HG03095 (cell line): ENCODE measurements around the gene CNOT6.
"Not testable (repeated sequence)": the region's sequence is repeated elsewhere in the genome, so short reads cannot be mapped to it uniquely, and the experiment has no call there.

Experiments
- ATAC-seq: cut with Tn5 transposase; IDR thresholded peaks from one replicate; pipeline ENCODE4 v1.9.1; 2021; ENCODE audit warnings: moderate library complexity; ENCODE audit not compliant: unreplicated experiment

Gene CNOT6

DNA sequence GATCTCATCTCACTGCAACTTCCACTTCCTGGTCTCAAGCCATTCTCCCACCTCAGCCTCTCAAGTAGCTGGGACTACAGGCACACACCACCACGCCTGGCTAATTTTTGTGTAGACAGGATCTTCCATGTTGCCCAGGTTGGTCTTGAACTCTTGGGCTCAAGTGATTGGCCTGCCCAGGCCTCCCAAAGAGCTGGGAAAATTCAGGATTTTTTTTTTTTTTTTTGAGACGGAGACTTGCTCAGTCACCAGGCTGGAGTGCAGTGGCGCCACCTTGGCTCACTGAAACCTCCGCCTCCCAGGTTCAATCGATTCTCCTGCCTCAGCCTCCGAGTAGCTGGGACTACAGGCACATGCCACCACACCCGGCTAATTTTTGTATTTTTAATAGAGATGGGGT lies 21.8 kb downstream of the CNOT6 start:
- ATAC-seq, result not testable (repeated sequence)

DNA sequence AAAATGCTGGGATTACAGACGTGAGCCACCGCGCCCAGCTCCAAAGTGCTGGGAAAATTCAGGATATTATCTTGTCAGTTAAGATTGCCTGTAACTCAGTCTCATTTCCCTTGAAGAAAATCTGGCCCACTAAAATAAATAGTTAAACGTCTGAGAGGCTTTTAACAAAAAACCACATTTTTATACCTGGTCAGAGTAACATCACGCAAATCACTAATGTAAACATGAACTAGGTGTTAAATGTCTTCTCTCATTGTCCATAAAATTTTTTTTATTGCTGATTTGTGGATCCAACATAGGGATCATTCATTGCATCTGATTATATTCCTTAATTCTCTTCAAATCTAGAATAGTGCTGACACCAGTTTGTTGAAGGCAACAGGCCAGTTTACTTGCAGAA lies 22.3 kb downstream of the CNOT6 start:
- no peak for ATAC-seq

DNA sequence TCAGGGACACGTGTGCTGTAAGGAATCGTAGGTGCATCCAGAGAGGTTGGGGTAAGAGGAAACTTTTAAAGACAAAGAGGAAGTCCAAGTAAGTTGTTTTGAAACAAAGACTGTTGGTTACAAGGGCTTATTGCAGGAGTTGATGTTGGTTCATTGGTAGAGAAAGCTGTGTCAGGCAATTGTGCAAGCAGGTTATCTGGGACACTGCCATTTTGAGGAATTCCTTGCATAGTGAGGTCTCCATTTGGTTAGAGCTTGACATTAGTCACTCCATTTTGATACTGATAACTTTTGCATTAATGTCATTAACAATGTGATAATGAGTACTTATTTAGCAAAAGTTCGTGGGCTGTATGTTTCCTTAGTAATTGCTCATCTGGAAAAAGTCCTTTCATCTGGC lies 24.9 kb downstream of the CNOT6 start:
- ATAC-seq, result no peak

DNA sequence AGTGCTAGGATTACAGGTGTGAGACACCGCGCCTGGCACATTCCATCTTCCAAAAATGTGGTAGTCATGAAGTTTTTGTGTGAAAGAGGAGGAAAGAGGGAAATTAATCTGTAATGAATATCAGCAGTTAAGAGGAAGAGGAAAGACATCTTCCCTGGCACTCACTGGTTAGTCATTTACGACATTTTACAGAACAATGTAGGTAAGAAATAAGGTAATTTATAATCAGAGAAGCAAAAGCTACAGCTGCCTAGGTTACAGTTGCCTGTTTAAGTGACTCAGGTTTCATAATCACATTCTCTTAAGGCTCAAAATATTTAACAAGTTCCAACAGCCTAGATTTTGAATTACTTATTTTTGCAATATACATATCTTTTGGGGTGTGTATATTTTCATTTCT lies 26.9 kb downstream of the CNOT6 start:
- ATAC-seq, result no peak

DNA sequence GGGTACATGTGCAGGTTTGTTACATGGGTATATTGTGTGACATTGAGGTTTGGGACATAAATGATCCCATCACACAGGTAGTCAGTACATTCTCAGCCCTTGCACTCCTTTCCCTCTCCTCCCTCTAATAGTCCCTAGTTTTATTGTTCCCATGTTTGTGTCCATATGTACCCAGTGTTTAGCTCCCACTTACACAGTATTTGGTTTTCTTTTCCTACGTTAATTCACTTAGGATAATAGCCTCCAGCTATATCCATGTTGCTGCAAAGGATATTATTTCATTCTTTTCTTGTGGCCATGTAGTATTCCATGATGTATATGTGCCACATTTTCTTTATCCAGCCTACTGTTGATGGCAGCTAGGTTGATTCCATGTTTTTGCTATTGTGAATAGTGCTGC lies 27.4 kb downstream of the CNOT6 start:
- no peak for ATAC-seq

DNA sequence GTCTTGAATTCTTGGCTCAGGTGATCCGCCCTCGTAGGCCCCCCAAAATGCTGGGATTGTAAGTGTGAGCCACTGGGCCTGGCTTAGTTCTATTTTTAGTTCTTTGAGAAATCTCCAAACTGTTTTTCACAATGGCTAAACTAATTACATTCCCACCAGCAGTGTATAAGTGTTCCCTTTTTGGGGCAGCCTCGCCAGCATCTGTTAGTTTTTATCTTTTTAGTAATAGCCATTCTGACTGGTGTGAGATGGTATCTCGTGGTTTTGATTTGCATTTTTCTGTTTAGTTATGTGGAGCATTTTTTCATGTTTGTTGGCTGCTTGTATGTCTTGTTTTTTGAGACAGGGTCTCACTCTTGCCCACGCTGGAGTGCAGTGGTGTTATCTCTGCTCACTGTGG lies 28.2 kb downstream of the CNOT6 start:
- ATAC-seq, result no peak

DNA sequence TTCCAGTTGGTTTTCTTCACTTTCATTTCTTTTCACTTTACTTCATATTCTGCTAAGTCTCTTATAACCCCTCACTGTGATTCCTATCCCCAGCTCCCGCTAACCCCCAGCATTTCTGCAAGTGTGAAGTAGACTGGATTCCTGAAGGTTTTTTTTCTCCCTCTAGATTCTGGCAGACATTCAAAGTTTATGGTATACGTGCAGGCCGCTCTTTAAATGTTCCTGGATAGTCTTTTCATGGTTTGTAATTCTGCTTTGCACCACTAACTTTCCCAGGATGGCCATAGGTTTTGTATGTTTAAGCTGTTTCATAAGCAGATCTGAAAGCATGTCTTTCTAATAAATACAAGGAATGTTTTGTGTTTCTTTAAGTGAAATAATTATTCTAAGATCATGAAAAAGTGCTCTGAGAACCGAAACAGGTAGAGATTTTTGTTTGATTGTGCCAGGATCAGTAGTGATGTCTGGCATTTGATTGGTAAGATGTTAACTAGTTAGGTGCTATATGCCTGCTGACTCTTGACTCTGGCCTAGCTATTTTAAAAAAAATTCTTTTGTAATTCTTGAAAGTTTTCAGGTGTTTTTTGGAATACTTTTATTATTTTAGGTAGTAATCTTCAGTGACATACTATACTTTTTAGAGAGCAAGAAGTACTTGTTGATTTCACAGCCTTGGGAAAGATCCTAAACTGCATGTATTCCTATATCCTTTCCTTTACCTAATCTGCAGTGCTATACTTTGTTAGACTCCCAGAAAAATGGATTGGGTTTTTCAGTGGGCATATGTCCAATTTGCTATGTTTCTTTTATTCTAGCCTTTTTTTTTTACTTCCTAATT lies 29.7 kb downstream of the CNOT6 start:
- no peak for ATAC-seq

DNA sequence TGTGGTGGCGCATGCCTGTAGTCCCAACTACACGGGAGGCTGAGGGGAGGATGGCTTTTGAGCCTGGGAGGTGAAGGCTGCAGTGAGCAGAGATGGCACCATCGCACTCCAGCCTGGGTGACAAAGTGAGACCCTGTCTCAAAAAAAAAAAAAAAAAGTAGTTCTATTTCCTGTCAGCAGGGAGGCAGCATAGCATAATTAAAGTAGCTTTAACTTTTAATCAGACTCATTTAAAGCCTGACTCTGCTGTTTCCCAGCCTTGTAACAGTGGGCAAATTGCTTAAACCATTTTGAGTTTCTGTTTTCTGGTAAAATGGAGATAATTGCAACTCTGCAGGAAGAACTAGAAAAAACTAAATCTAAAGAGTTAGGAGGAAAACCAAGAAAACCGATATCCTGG lies 31.2 kb downstream of the CNOT6 start:
- ATAC-seq, result no peak

DNA sequence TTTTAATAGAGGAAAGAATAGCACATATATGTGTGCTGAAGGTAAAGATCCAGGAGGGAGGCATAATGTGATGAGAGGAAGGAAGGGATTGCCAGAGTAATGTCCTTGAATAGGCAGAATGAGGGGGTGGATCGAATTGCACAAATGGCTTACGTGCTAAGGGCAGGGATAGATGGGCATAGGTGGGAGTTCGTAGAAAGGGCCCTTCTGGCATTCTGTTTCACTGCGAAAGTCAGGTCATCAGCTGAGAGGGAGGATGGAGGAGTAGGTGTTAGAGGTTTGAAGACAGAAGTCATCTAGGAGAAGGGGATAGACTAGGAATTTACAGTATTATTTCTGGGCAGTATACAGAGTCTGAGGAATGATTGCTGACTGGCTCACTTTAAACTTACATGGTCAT lies 32.1 kb downstream of the CNOT6 start:
- ATAC-seq, result no peak

DNA sequence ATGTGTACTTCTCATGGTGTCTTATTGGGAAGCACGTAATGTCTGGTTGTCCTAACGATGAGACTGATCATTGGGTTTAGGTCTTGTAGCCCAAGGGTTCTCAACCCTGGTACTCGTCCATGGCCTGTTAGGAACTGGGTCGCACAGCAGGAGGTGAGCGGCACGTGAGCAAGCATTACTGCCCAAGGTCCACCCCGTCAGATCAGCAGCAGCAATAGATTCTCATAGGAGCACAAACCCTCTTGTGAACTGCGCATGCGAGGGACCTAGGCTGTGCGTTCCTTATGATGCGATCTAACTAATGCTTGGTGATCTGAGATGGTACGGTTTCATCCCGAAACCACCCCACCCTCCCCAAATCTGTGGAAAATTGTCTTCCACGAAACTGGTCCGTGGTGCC lies 33.5 kb downstream of the CNOT6 start:
- ATAC-seq, result no peak

DNA sequence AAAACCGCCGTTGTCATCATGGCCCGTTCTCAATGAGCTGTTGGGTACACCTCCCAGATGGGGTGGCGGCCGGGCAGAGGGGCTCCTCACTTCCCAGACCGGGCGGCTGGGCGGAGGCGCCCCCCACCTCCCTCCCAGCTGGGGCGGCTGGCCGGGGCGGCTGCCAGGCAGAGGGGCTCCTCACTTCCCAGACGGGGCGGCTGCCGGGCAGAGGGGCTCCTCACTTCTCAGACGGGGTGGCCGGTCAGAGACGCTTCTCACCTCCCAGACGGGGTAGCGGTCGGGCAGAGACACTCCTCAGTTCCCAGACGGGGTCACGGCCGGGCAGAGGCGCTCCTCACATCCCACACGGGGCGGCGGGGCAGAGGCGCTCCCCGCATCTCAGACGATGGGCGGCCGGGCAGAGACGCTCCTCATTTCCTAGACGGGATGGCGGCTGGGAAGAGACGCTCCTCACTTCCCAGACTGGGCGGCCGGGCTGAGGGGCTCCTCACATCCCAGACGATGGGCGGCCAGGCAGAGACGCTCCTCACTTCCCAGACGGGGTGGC lies 36.9 kb downstream of the CNOT6 start:
- ATAC-seq, result not testable (repeated sequence)

DNA sequence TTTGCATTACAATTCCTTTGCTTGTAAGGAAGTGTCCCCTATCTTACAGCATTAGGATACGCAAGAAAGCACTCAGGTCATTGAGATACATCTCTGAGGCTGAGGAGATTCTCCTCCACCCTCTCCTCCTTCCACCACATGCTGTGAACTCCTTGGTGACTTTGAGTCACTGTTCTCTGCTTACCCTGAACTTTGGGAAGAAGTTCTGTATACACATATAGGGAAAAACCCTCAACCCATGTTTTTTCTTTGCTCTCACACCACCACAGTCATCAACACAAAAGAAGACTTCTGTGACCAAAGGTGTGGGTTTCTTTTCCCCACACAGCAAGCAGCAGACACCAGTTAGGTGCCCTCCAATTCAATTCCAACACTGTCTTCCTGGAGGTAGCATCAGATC lies 38.1 kb downstream of the CNOT6 start:
- no peak for ATAC-seq

DNA sequence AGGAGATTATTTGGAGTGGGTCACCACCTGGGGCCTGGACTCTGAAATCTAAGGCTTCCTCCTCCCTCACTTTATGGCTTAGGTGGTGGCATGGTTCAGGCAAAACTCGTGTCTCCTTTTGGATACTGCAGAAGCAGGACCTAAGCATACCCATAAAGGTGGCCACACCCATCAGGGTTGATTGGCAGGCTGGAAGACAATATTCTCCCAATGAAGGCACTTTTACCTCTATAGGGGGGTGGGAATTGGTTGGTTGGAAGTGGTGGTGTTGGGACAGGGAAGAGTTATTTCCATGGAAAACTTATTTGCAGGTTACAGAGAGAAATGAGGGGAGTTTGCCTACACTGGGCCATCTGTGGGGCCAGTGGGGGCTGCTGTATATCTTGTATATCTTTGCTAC lies 39.7 kb downstream of the CNOT6 start:
- ATAC-seq, result no peak

DNA sequence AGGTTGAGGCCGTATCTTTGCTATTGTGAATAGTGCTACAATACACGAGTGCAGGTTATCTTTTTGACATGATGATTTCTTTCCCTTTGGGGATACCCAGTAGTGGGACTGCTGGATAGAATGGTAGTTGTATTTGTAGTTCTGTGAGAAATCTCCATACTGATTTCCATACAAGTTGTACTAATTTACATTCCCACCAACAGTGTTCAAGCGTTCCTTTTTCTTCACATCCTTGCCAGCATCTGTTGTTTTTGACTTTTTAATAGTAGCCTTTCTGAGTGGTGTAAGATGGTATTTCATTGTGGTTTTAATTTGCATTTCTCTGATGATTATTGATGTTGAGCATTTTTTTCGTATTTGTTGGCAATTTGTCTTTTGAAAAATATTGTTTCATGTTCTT lies 41.4 kb downstream of the CNOT6 start:
- no peak for ATAC-seq

DNA sequence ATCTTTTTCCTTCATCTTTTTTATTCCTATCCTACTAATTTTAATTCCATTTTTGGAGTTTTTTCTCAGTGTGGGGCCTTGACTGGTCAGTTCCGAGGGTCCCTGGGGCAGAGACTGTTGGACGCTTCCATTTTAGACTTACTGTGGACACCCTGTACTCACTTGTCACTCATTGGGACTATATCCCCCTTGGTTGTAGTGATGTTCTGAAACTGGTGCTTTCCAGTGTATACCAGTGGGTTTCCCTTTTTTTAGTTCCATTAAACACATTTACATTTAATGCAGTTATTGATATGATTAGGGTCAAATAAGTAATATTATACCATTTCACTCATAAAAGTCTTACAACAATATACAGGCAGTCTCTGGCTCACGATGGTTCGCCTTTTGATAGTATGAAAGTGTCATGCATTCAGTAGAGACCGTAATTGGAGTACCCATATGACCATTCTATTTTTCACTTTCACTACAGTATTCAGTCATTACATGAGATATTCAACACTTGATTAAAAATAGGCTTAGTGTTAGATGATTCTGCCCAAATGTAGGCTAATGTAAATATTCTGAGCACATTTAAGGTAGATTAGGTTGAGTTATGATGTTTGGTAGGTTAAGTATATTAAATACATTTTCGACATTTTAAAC lies 46.0 kb downstream of the CNOT6 start:
- peak; percentile 80 for ATAC-seq

DNA sequence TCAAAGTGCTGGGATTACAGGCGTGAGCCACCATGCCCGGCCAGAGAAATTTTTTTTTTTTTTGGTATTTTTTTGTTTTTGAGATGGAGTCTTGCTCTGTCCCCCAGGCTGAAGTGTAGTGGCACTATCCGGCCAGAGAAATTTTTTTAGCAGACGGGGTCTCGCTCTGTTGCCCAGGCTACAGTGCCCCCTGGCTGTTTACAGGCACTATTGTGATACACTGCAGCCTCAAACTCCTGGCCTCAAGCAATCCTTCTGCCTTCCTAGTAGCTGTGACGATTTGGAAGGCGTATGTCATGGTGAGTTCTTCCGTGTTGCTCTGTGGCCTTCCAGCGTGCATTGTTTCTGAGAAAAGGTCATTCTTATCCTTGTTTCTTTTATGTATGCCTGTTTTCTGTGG lies 47.5 kb downstream of the CNOT6 start:
- ATAC-seq, result no peak

DNA sequence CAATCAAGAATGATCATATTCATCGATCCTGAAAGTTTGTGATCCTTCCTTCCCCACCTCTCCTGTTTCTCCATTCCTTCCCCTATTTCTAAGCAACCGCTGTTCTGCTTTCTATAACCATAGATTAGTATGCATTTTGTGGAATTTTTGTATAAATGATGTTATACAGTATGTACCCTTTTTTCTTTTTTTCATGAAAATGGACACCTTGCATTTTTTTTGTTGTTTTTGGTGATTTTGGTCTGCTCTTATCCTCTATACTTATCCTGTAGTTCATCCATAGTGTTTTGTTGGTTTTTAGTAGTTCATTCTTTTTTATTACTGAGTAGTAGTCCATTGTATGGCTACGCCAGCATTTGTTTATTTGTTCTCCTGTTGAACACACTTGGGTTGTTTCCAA lies 51.1 kb downstream of the CNOT6 start:
- ATAC-seq, result no peak

DNA sequence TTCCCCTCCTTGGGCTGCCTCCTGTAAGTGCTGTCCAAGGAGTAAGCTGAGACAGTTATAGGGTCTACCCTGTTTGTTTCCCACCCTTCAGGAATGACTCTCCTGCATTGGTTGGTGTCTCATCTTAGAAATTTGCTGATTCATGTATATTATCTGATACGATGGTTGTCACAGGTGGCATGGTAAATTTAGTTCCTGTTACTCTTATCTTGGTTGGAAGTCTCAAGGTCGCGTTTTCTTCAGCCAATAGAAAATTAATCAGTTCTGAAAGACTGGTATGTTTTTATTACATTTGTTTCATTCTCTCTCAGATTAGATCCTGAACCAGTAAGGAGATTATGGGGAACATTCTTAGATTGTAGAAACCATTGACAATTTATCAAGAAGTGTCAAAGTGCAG lies 54.4 kb downstream of the CNOT6 start:
- no peak for ATAC-seq

DNA sequence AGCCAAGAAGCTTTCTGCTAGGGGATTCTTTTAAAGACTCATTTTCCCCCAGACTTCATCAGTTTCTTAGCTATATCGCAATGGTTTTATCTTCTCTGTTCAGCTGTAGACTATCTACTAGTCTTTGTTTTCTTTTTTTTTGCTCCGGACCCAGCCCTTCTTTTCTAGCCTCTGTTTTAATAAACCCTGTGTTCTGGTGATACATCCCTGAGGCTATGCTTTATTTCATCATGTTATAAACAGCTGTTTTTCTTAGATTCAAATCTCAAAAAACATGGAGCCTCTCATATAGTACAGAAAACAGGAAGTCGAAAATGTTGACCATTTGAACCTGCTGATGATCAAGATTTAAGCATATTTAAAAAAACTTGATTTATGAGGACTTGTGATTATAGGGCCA lies 59.4 kb downstream of the CNOT6 start:
- no peak for ATAC-seq

DNA sequence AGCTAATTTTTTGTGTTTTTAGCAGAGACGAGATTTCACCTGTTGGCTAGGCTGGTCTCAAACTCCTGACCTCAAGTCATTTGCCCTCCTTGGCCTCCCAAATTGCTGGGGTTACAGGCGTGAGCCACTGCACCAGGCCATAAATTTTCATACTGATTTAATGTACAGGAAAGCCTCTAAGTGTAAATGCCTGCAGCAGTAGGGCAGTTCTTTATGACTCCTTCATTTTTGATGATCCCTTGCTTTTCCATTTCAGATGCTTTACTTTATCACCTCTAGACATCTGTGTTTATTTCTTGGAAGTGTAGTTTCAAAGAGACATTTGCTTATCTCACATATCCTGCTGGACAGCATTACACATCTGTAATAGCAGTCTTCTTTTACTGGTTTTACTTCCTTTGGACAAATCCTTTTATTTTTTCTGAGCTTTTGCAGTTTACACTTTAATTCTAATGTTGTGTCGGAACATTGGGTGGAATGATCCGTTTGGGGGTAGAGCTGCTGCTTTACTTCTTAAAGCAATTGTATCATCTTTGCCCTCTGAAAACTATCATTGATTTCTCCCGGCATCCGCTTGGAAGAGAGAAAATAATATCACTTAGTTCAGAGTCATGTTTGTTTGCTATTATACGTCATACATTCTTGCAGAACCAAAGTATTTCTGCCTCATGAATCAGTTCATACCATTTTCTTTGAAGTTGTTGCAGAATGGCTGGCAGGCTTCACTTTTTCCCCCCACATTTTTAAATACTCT lies 61.2 kb downstream of the CNOT6 start:
- no peak for ATAC-seq

DNA sequence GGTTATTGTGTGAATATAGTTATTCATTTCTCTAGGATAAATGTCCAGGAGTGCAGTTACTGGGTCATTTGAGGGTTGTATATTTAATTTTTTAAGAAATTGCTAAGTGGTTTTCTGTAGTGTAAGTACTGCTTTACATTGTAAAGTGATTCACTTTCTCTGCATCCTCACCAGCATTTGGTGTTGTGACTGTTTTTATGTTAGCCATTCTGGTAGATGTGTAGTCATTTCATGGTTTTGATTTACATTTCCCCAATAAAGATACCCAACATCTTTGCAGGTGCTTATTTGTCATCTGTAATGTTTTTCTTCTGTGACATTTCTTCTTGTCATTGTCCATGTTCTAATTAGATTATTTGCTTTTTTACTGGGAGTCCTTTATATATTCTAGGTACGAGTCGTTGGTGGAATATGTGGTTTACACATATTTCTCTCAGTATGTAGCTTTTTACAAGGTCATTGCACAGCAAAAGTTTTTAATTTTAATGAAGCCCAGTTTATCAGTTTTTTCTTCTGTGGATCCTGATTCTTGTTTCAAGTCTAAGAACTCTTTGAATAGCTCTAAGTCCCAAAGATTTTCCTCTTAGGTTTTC lies 63.1 kb downstream of the CNOT6 start:
- ATAC-seq, result no peak
